ENCODE results near the gene ADD3.
A peak's percentile ranks its signal among the peaks of the same experiment; 100 is the strongest.

ADD3 gene

DNA sequence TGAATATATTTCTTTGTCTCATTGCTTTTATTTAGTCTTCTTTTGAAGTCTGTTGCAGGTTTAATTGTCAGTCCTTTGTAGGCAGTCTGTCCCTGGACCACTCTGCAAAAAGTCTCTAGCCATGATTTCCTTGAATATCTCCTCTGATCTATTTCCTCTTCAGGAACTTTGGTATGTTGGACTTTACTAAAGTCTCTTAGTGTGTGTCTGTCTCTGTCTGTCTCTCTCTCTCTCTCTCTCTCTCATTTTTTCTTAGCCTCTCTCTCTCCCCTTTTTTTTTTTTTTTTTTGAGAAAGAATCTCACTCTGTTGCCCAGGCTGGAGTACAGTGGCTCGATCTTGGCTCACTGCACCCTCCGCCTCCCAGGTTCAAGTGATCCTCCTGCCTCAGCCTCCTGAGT, 57.5 kb downstream of the ADD3 start:
- TF ChIP-seq CTCF (IDR thresholded peaks at IDR 0.05; ENCODE audit: low read depth, low read length): no peak
- no peak for DNase-seq (ENCODE audit: low read depth in 2 of 2)

GRCh38 chr10:110067960-110068770, 60.4 kb downstream of the ADD3 start:
- H3K4me3 ChIP-seq (replicated peaks in 1 of 2; ENCODE audit: low read depth in 2 of 2, low read length in 2 of 2): no peak overlapping the region
- peak in 1 of 2 donors; percentile 53 for DNase-seq (ENCODE audit: low read depth in 2 of 2)
- no peak for TF ChIP-seq CTCF (IDR thresholded peaks at IDR 0.05; ENCODE audit: low read depth, low read length)

More for the DNA sequence above, 57.5 kb downstream of the ADD3 start:
- no peak overlapping the region for H3K4me3 ChIP-seq (replicated peaks in 1 of 2; ENCODE audit: low read depth in 2 of 2, low read length in 2 of 2)

GRCh38 chr10:110068780-110069179, 61.0 kb downstream of the ADD3 start:
- no peak for TF ChIP-seq CTCF (IDR thresholded peaks at IDR 0.05; ENCODE audit: low read depth, low read length)
- DNase-seq (ENCODE audit: low read depth in 2 of 2): no peak
- no peak overlapping the region for H3K4me3 ChIP-seq (replicated peaks in 1 of 2; ENCODE audit: low read depth in 2 of 2, low read length in 2 of 2)

DNA sequence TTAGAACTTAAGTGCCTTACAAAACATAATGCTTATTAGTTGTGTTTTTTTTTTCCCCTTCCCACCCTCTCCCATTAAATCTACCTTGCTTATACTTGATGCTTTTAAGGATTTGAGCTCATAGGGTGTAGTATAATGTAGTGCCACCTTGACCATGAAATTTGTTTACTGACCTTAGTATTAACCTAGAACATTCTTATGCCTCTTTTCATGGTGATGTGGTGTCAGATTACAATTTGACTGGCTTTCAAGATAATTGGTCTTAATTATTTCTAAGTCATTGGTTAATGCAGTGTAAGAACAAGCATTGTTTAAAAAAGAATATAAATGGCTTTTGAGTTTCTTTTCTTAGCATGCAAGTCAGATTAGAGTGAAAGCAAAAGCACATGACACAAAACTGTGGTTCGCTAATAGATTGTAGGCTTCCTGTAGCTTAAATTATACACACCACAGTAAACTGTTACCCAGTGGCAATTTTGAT, 61.8 kb downstream of the ADD3 start:
- no peak for TF ChIP-seq CTCF (IDR thresholded peaks at IDR 0.05; ENCODE audit: low read depth, low read length)
- DNase-seq (ENCODE audit: low read depth in 2 of 2): no peak
- H3K4me3 ChIP-seq (replicated peaks in 1 of 2; ENCODE audit: low read depth in 2 of 2, low read length in 2 of 2): no peak overlapping the region

- H3K4me3 ChIP-seq (replicated peaks in 1 of 2; ENCODE audit: low read depth in 2 of 2, low read length in 2 of 2): no peak overlapping the region
- no peak for DNase-seq (ENCODE audit: low read depth in 2 of 2)
- TF ChIP-seq CTCF (IDR thresholded peaks at IDR 0.05; ENCODE audit: low read depth, low read length): no peak
Measured at GRCh38 chr10:110073896-110074295, 66.1 kb downstream of the ADD3 start.

DNA sequence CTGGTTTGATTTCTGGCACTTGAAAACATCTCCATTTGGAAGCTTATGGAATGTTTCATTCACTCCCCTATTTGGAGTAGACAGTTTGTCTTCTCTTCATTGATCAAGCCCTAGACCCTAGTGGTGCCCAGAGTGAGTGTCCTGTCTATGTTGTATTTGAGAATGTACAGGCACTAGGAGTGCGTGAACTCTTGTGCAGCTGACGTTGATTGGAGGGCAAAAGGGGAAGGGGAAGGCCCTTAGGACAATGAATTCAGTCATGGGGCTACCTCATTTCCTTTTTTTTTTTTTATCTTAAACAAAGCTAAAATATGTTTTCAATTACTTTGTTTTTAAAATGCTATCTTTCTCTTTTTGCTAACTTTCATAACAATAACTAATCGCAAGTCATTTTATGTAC, 66.5 kb downstream of the ADD3 start:
- no peak overlapping the region for H3K4me3 ChIP-seq (replicated peaks in 1 of 2; ENCODE audit: low read depth in 2 of 2, low read length in 2 of 2)
- peak; percentile 54 to 75 for DNase-seq (ENCODE audit: low read depth in 2 of 2)
- no peak for TF ChIP-seq CTCF (IDR thresholded peaks at IDR 0.05; ENCODE audit: low read depth, low read length)

Data from cardiac fibroblast (primary cell).